Esophagus squamous epithelium (tissue), 5 donors: Measurements from ENCODE around the gene PIP5KL1. TPM values are rescaled to one million over a fixed set of nuclear protein-coding genes. Genes with fewer than 3 reads are reported as not detected.

Source experiments
- DNase-seq: peaks from one replicate; lab custom pipeline; 2025; lab: John Stamatoyannopoulos, UW
- H3K27ac ChIP-seq, 4 donors: fragments of 200-600 bp; sonication (generic); one replicate each; pipeline ENCODE4 v1.5.1; 2016 to 2019; ENCODE audit warnings: mild to moderate bottlenecking in 1 of 4
- H3K27me3 ChIP-seq, 4 donors: fragments of 200-600 bp; sonication (generic); 1 replicate in 3 of 4; 2 replicates in 1 of 4; pipeline versions ENCODE4 v1.5.1 to v1.6.0; 2017 to 2021; ENCODE audit warnings: antibody characterized with exemption in 1 of 4
- H3K36me3 ChIP-seq, 3 donors: fragments of 200-600 bp; sonication (generic); one replicate each; pipeline ENCODE4 v1.5.1; 2016 to 2019
- H3K4me1 ChIP-seq, 3 donors: fragments of 200-600 bp; sonication (generic); one replicate each; pipeline ENCODE4 v1.5.1; 2017 to 2019
- H3K4me3 ChIP-seq, 4 donors: fragments of 200-600 bp; sonication (generic); 1 replicate in 3 of 4; 2 replicates in 1 of 4; pipeline ENCODE4 v1.5.1; 2016 to 2019; ENCODE audit warnings: mild to moderate bottlenecking in 2 of 4, moderate library complexity in 1 of 4
- H3K9me3 ChIP-seq, 3 donors: fragments of 200-600 bp; sonication (generic); one replicate each; pipeline ENCODE4 v1.5.1; 2016 to 2019
- CTCF ChIP-seq, 6 experiments: fragments of 450-650 bp in 4 of 6; fragments of 200-600 bp in 2 of 6; sonication (generic) in 2 of 6; IDR thresholded peaks; one replicate each; pipeline ENCODE4 v1.5.1; 2016 to 2019; ENCODE audit warnings: antibody characterized with exemption in 6 of 6, mild to moderate bottlenecking in 4 of 6, moderate library complexity in 4 of 6
- POLR2A ChIP-seq, 4 donors: fragments of 450-650 bp; IDR thresholded peaks; one replicate each; pipeline ENCODE4 v1.6.1; 2017; ENCODE audit warnings: antibody characterized with exemption in 4 of 4, mild to moderate bottlenecking in 4 of 4, moderate library complexity in 3 of 4
- WGBS, 2 donors: methylation state at CpG; one replicate each; pipeline ENCODE4 v1.1.5; 2018; 5-methylcytosine and 5-hydroxymethylcytosine counted together
- intact Hi-C: fragments of 100-400 bp; cut with DNase I; formaldehyde crosslinking; loops from one replicate; pipeline ENCODE4 v1.15.0; 2022
- total RNA-seq, 4 donors: library from RNA; depleted of rRNA; stranded (reverse); fragments of >200 nt; gene quantifications; one replicate each; pipeline ENCODE4 v1.1.0, GENCODE V29; 2016
- donor health status: DM: yes; HTN: yes; CAD: no.

PIP5KL1 gene
- total RNA-seq, 4 donors from 2014 or later = 3.1 to 4.6 (median 3.6) TPM; not detected in 1

- peaks cover 0 to 17% (median 3%) of the 10 kb centered on the region in 3 donors for H3K36me3 ChIP-seq
- peak overlapping the region; percentile 77 to 91 (median 86) for H3K27ac ChIP-seq
- intact Hi-C loops = no loop called here
- H3K27me3 ChIP-seq = no peaks in the 10 kb centered on the region
- no peaks in the 10 kb centered on the region for H3K9me3 ChIP-seq
- H3K4me3 ChIP-seq = peak overlapping the region in 3 of 4 donors; percentile 23 to 47 (median 34)
- TF ChIP-seq POLR2A (IDR thresholded peaks at IDR 0.05) (no peak), CTCF (IDR thresholded peaks at IDR 0.05) (no peak)
- DNase-seq = no peak
- 11 to 31% methylated on average over 2 to 9 of the region's 12 CpGs for WGBS, 2 donors
- peaks cover 38 to 87% (median 61%) of the 10 kb centered on the region in 3 donors for H3K4me1 ChIP-seq
These were observed 26.0 kb downstream of the PIP5KL1 start for GRCh38 chr9:127904561-127905003.

GRCh38 chr9:127903557-127904475 is 26.8 kb downstream of the PIP5KL1 start:
- H3K27me3 ChIP-seq = no peaks in the 10 kb centered on the region
- H3K27ac ChIP-seq = peak overlapping the region; percentile 77 to 91 (median 86)
- TF ChIP-seq POLR2A (IDR thresholded peaks at IDR 0.05) (peak in 1 of 4 donors; percentile 57), CTCF (IDR thresholded peaks at IDR 0.05) (no peak)
- 38 to 52% methylated on average over 6 to 7 of the region's 17 CpGs for WGBS, 2 donors
- DNase-seq = no peak
- peak overlapping the region in 3 of 4 donors; percentile 23 to 47 (median 34) for H3K4me3 ChIP-seq
- peaks cover 0 to 12% (median 3%) of the 10 kb centered on the region in 3 donors for H3K36me3 ChIP-seq
- intact Hi-C loops = no loop called here
- peaks cover 38 to 89% (median 61%) of the 10 kb centered on the region in 3 donors for H3K4me1 ChIP-seq
- H3K9me3 ChIP-seq = no peaks in the 10 kb centered on the region

- H3K27me3 ChIP-seq = no peaks in the 10 kb centered on the region
- H3K36me3 ChIP-seq = peaks cover 6 to 26% (median 16%) of the 10 kb centered on the region in 3 donors
- intact Hi-C loops = no loop called here
- peak in 1 of 6 experiments; percentile 13 for TF ChIP-seq CTCF (IDR thresholded peaks at IDR 0.05)
- TF ChIP-seq POLR2A (IDR thresholded peaks at IDR 0.05) = peak in 1 of 4 donors; percentile 38
- H3K4me1 ChIP-seq = peaks cover 17 to 85% (median 51%) of the 10 kb centered on the region in 3 donors
- peak within 1 kb of the TSS; percentile 79 to 98 (median 86) for H3K4me3 ChIP-seq
- peak within 1 kb of the TSS; percentile 89 to 98 (median 94) for H3K27ac ChIP-seq
- DNase-seq = no peak
- 2% methylated on average over 7 of the region's 89 CpGs; no CpG with 5 or more reads in 1 of the 2 donors for WGBS, 2 donors
- H3K9me3 ChIP-seq = peaks cover 0 to 10% (median 0%) of the 10 kb centered on the region in 3 donors
These were observed 31.2 kb downstream of the PIP5KL1 start, which contains the start of gene ST6GALNAC6 for GRCh38 chr9:127899128-127899943. Gene ST6GALNAC6 (minus strand): TSS chr9:127899603. CDS start chr9:127897981, 1,622 bp downstream.

- TF ChIP-seq CTCF (IDR thresholded peaks at IDR 0.05) (no peak), POLR2A (IDR thresholded peaks at IDR 0.05) (no peak)
- Histone ChIP-seq H3K4me3 (peak overlapping the region; percentile 79 to 98 (median 86)), H3K4me1 (peaks cover 10 to 77% (median 43%) of the 10 kb centered on the region in 3 donors), H3K36me3 (peaks cover 13 to 34% (median 23%) of the 10 kb centered on the region in 3 donors), H3K27ac (peak overlapping the region; percentile 89 to 98 (median 94)), H3K9me3 (peaks cover 0 to 17% (median 3%) of the 10 kb centered on the region in 3 donors), H3K27me3 (no peaks in the 10 kb centered on the region)
- DNase-seq = no peak
- intact Hi-C loops = no loop called here
- WGBS, 2 donors = 1 to 15% methylated on average over 5 to 10 of the region's 32 CpGs
These were observed 32.0 kb downstream of the PIP5KL1 start for GRCh38 chr9:127898433-127899127.
